ENCODE measurements around the gene TOR3A.
A peak's percentile ranks its signal among the peaks of the same experiment; 100 is the strongest.

TOR3A gene

DNA sequence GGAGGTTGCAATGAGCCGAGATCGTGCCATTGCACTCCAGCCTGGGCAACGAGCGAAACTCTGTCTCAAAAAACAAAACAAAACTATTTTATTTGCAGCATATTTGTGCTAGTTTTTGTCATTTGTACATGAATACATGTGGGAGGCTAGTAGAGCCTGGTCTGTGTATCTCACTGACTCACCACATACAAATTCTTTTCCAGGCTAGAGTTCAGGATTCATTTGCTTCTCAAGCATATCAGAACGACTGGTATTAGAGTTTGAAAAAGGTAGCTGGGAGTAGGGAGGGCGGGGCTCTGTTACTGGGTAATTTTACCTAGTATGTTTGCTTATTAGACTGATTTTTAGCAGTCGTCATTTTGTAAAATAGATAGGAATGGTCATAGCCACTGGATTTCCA, 4.5 kb upstream of the TOR3A start:
- DNase-seq (ENCODE audit: low spot score), result no peak

DNA sequence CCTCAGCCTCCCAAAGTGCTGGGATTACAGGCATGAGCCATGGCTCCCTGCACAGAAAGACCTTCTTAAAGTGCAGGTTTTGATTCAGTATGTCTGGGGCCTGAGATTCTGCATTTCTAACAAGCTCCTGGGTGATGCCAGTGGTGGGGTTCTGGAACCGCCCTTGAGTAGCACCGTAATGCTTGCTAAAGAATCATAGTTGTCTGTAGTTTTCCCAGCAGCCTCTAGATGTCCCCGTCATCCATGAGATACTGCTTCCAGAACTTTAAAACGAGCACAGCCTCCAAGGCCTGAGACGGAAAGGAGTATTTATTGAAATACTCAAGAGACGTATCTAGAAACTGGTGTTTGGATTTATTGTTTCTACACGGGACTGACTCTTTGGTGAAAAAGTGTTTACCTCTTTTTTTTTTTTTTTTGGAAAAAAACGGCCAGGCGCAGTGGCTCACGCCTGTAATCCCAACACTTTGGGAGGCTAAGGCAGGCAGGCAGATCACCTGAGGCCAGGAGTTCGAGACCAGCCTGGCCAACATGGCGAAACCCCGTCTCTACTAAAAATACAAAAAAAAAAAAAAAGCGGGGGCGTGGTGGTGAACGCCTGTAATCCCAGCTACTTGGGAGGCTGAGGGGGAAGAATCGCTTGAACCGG, 2.6 kb upstream of the TOR3A start:
- peak; percentile 81 for DNase-seq (ENCODE audit: low spot score)

DNA sequence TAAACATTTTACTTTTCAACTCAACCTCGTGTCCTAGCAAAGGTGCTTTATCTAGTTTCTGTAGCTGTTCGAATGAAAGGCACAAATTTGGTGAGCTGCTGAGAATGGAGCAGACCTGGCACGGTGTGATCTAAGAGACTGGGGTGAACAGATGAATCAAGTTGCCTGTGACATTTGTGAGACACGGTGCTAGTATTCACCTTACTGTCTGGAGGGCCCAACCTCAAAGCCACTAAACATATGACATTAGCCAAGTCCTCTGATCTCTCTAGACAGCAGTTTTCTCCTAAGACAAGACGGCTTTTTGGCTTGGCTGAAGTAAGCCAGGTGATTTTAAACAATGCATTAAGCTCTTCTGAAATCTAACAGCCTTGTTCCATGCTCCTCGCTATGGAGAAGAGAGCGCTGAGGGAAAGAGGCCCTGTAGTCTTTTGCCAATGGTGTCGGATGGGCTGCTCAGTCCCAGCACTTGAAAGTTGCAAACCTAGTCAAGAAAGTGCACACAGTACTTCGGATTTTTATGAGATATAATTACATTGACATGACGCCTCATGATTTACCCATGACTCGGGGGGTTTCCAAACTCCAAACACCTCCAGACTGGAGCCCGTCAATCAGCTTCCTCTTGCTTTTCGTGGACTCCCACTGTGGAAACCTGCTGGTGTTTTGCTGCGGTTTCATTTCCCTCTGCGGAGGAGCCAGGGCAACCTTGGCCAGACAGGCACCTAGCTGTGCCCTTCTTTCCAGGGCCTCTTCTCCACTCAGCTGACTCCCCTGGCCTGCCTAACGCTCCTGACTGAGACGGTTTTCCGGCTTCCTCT, 794 bp upstream of the TOR3A start:
- peak; percentile 14 for DNase-seq (ENCODE audit: low spot score)

DNA sequence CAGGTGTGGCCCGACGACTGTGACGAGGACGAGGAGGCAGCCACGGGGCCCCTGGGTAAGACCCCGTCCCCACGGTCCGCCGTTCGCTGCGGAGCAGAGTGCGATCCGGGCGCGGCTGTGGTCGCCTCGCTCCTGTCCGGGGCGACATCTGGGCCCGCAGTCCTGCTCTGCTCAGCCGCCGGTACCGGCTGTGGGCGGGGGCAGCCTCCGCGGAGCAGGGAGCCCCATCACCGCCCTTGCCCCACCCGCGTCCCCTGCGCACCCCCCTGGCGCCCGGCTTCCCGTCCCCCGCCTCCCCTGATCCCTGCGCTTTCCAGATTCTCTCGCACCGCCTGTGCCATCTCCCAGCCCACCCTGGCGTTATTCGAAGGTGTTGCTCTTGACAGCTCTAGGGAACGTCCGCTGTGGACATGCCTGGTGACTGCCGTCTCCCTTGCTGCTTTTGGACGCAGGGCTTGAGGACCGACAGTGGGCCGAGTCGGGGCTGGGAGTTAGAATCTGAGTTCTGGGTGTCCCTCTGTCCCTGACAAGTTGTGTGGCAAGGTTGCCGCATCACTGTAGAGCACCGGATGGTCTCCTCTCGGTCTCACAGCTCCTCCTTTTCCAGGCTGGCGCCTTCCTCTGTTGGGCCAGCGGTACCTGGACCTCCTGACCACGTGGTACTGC, 596 bp downstream of the TOR3A start:
- peak; percentile 36 for DNase-seq (ENCODE audit: low spot score)

DNA sequence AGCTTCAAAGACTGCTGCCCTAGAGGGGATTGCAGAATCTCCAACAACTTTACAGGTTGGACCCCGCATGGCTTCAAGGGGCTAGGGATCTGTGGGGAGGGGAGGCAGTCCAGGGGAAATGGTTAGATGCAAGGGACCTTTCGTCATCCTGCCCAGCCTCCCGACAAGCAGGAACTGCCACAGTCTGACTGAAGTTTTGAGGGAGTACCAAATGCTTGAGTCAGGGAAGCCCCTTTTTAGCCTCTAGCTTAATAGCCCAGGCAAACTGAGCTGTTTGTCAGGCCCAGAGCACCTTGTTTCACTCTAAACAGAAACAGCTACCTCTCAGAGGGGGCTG, 1.1 kb downstream of the TOR3A start:
- DNase-seq (ENCODE audit: low spot score), result no peak

DNA sequence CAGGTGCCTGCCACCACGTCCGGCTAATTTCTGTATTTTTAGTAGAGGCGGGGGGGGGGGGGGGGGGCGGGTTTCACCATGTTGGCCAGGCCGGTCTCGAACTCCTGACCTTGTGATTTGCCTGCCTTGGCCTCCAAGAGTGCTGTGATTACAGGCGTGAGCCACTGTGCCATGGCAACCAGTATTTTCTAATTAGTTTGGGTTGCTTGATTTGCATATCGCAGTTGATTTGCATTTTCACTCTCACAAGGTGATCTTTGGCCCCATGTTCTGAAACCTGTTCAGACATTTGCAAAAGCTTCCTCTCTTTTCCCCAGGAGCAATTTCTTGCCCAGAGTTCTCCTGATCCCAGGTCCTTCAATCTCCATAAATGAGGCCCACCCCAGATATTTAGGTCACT, 1.7 kb downstream of the TOR3A start:
- no peak for DNase-seq (ENCODE audit: low spot score)

DNA sequence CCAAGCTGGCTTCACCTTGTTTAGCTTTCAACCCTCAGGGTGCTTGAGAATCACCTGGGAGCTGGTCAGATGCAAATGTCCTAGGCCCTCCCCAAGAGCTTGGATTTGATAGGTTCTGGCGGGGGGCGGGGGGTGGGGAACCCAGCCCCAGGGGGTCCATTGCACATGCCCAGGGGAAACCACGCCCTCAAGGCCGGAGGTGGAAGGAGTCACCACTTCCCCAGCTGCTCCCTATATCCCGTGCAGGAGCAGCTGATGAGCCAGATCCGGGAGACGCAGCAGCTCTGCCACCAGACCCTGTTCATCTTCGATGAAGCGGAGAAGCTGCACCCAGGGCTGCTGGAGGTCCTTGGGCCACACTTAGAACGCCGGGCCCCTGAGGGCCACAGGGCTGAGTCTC, 5.8 kb downstream of the TOR3A start:
- no peak for DNase-seq (ENCODE audit: low spot score)

DNA sequence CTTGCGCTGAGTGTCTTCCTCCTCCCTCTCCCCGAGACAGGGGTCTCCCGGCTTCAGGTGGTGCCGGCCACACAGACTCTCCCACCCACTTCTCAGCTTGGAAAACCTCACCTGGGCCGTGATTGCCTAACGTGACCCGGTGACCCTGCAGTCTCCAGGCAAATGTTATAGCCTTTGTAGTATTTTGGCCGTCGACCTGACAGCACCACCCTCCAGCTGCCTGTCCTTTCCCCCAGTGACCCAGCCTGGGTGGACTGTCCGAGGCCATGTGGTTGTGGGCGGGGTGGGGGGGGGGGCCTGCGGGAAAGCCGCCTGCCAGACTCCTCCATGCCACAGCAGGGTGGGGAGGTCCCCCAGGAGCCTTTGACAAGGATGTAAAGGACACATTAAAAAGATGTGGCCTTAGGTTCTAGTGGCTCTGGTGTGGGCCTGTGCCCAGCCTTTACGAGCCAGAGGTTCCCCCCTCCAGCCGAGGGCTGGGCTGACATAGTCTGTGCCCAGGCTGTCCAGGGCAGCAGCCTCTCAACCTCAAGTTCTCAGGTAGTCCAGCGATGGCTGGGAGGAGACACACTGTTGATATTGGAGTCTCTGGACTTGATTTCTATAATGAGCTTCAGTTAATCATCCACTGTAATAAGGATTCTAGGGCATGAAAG, 8.1 kb downstream of the TOR3A start:
- no peak for DNase-seq (ENCODE audit: low spot score)

DNA sequence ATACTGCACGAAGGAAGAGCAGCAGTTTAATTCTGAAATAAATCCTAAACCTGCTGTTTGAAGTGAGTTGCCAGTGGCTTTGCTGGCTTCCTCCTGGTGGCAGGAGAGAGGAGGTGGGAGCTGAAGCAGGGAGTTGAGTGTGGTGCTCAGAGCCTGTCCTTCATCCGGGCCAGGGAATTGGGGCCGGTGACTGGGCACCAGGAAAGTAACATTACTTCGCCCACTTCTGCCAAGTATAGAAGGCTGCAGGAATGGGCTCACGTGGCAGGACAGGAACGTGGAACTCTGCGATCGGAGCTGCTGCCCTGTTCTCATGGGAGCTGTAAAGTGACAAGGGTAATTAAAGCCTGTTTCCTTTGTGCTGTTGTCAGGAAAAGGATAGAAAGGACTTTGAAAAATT, 8.7 kb downstream of the TOR3A start:
- DNase-seq (ENCODE audit: low spot score), result no peak

DNA sequence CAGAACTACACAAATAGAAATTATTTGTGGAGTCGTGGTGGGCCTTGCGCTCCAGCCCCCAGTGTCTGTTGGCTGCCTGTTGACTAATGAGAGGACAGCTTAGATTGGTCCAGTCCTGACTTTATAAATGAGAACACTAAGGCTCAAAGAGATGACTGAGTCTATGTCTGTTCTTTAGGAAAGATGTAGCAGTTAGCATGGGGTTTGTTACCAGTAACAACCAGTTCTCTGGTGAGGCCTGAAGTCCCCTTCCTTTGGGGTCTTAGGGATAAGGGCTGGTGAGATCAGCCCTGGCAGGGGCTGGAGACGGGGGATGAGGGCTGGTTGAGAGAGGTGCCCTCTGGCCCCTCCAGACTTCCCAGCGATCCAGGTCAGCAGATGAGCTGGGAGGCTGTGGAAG, 9.1 kb downstream of the TOR3A start:
- DNase-seq (ENCODE audit: low spot score), result no peak

DNA sequence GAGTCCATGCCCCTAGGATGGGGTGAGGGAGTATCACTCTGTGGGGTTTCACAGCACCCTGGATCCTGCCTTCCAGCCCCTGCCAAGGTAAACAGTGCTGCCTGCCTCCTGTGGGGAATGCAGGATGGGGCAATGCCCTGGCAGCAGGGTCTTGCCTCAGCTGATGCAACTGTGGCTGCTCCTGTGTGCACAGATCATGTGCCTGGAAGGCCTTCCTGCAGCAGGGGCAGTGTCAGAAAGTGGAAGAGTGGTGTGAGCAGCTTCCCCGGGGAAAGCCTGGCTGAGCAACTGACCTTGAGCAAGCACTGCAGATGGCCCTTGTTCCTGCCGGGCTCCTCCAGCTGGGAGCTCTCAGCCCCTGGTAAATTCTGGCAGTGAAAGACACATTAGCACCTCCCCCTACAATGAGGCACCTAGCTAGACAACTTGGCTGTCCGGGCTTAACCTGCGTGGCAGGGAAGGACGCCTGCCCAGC, 9.9 kb downstream of the TOR3A start:
- no peak for DNase-seq (ENCODE audit: low spot score)

DNA sequence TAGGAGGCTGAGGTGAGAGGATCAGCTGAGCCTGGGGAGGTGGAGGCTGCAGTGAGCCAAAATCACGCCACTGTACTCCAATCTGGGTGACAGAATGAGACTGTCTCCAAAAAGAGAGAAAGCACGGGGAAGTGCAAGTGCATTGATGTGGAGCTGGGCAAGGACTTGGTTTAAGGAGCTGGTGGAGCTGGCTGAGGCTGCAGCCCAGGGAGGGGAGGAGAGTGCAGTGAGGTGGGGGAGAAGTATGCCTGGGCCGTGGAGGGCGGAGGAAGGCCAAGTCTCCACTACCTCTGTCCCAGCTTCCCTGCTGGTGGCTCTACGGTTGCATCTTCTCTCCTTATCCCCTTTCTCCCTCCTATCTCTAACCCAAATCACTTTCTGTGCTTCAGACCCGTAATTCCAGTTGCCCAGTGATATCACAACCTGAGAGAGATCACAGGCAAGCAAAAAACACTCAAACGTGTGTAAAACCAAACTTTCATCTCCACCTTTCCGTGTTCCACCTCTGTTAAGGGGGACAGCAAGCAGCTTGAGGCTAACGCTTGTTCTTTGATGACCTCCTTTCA, 11.1 kb downstream of the TOR3A start:
- no peak for DNase-seq (ENCODE audit: low spot score)

DNA sequence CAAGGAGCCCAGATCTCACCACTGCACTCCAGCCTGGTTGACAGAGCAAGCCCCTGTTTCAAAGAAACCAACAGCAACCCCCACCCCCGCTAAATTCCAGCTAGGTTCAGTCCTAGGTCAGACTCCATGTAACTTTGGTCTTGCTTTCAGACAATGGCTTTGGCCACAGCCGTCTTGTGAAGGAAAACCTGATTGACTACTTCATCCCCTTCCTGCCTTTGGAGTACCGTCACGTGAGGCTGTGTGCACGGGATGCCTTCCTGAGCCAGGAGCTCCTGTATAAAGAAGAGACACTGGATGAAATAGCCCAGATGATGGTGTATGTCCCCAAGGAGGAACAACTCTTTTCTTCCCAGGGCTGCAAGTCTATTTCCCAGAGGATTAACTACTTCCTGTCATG, 12.9 kb downstream of the TOR3A start:
- DNase-seq (ENCODE audit: low spot score), result no peak

DNA sequence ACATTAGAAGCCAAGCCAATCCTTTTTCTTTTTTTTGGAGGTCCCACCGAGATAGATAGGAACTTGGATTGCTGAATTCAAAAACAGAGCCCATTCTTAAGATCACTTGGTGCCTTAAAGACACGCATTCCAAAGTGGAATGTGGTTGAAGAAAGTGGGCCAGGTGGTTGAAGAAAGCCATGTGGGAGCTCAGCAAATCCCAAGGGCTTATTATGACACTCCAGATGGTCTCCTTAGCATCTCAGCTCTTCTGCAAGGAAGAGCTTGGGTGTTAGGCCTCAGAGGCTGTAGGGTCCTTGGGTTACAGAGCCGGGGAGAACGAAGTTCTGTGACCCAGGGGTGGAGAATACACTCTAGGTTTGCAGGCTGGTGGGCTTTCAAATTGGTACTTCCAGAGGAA, 13.5 kb downstream of the TOR3A start:
- DNase-seq (ENCODE audit: low spot score), result no peak

DNA sequence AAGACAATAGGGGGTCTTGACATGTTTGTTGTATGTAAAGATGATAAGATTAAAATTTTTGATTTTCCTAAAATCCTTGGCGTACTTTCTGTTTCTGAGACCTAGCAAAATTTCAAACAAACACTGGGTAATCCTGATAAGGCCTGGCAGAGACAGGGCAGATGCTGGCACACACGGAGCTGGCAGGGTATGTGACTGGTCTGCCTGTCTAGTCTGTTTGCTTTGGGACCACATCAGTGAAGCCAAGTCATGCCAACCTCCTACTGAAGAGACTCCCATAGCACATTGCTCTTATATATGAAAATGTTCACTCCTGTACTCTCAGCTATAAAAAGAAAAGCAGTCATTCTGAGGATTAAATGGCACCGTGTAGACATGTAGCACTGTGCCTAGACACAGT, 14.1 kb downstream of the TOR3A start:
- no peak for DNase-seq (ENCODE audit: low spot score)

DNA sequence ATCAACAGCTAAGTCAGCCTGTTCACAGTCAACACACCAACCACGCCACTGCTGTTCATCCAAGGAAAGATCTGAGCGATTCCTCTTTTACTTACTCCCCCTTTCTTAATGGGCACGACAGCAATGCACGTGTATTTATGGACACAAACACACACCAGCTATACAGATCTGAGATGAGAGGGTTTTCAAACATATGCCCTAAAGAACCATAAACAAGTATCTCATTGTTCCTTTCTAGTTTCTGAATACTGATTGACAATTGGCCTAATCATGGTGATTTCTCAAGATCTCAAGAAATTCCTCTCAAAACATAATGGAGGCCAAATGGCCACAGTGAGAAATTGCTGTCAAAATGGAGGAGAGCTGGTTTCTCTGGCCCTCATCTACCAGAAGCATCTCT, 18.0 kb downstream of the TOR3A start:
- DNase-seq (ENCODE audit: low spot score), result no peak

DNA sequence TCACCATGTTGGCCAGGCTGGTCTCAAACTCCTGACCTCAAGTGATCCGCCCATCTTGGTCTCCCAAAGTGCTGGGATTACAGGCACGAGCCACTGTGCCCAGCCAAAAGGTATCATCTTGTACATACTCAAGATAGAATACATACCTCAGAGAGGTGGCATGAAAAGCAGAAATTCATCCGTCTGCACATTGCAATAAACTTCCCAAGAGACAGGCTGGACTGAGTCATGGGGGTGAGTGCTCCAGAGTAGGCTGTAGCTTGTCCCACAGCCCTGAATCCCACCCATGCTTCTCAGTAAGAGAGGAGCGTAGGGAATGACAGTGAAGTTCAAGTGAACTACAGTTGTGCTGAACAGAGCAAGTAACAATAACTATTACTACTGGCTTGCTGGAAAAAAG, 19.7 kb downstream of the TOR3A start:
- DNase-seq (ENCODE audit: low spot score), result no peak

DNA sequence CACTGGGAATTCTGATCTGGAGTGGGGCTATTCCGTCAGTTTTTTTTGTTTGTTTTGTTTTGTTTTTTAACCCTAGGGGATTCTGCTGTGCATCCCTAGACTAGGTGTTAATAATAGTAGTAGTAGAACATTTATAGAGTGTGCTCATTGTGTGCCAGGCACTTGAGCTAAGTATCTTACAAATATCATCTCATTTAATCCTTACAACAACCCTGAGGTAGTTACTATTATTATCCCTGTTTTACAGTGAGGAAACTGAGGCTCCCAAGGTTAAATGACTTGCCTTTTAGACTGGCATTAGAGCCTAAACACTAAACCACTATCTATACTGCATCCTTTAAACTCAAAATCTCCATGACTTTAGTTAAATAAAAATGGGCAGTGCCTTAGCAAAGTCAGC, 22.1 kb downstream of the TOR3A start:
- DNase-seq (ENCODE audit: low spot score), result no peak

DNA sequence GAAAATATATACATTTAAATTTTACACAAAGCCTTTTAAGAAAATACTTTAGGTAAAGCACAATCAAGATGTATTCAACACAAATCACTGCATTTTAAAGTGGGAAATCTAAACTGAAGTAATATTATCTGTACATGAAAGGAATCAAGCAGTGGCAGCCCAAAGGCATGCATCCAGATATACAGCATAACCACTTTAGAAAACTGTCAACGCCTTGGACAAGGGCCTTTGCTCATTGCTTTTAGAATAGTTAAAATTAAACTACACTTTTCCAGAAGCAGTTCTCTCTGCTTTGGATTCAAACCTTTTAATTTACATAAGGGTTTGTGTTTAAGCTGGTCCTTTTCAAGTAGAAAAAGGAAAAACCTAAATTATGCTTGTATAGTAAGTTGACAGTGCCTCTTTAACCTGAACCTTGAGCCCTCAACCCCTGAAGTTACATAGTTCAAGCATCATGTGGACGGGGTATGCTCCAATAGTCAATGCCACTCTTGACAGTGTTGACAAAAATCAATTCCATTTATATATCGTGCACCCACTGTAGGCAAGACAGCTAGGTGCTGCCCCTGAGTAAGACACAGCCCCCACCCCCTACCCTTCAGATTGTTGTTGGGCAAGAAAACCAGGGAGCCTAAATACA, 22.9 kb downstream of the TOR3A start:
- DNase-seq (ENCODE audit: low spot score), result no peak

DNA sequence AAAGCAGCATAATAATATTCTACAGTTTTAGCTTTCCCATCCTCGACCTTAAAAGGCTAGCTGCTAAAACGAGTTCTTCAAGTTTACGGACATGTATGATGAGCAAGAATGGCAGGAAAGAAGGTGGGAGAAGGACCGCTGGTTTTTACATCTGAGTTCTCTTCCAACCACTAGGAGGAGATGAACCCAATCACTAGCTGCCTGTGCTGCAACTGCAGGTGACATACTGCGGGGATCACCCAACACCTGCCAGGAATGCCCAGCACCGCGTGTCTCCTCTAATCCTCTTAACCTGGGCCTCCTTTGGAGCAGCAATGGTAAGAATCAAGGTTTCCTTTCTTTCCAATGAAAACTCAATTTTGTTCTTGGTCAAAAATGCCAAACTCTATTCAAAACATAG, 23.5 kb downstream of the TOR3A start:
- DNase-seq (ENCODE audit: low spot score), result no peak

DNA sequence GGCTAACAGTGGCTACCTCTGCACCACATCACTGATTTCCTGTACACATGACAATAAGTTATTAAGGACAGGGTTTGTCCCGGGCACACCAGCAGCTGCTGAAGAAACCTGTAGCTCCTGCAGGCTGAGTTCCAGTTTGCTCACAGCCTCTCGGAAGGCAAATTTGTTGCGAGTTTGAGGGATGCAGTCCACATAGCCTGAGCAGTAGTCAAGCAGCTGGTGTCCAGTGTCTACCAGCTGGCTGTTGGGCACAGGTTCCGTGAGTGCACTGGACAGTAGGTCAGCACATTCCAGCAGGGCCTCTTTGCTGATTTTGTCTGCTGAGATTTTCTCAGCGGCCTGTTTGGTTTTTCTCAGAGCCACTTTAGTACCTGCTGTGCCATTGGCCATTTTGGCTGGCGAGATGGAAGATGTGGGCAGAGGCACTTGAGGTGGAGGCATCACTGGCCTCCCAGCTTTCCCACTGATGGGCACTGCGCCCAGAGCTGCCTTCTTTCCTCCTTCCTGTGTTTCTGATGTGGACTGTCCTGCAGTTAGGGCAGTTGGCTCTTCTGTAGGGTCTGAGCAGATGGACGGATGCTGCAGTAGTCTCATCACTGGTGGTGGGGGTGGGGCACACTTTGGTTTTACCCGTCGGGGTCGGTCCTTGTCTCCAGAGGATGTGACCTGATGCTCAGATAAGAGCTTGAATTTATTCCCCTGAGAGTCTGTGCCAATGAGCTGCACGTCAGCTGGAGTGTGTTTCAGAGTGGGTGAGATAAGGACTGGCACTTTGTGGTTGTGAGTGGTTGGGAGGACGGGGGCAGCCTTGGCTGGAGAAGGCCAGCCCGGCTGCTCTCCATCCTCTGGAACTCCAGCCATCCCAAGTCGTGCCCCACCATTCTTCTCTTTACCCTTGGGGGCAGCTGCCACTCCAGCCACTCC, 26.1 kb downstream of the TOR3A start:
- no peak for DNase-seq (ENCODE audit: low spot score)

Measured in hematopoietic multipotent progenitor cell treated with erythropoietin and hydrocortisone succinate and interleukin-3 and kit ligand, for 17 days (in vitro differentiated cells).